NCI-H1694 (cell line): ENCODE measurements around the gene ADAMTS12.

Source experiments
- DNase-seq: peaks from one replicate; lab custom pipeline; 2025; lab: John Stamatoyannopoulos, UW

ADAMTS12 gene

DNA sequence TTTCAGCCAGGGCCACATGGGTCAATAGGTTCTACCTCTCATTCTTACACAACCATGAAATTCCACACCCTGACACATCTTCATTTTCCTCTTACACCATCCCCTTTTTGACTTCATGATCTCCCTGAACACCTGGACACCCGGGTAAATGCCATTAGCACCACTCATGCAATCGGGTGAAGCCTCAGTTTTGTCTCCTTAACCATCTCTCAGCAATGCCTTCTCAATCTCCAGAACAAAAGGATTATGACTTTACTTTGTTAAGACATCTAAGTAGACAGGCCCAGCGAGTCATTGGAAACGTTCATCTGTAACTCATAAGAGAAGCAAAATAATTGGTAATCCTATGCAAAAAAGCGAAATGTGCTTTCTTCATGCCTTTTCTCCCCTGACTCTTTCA lies 49.9 kb downstream of the ADAMTS12 start:
- no peak for DNase-seq

DNA sequence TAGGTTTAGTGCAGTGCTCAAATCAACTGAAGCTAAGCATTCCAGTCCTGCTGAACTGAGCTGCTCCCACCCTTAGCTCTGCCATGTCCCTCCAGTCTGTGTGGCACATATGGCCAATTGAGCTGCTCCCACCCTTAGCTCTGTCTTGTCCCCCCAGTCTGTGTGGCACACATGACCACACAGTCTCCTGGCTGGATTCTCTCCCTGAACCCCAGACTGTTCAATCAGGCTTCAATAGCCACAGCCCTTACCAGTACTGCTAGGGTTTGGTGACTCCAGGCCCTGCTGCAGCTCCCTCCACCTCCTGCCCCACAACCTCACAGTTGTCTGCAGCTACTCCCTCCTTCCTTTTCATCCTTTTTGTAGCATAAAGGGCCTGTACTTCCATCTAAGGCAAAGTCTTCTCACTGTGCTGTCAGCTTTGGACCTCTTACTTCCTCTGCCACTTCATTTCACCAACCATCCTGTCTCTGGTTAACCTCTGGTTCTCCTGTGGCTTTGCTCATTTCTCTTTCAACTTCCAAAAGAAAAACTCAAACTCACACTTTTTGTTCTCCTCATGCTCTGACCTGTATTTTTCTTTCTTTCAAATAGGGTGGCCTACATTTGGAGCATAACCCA lies 50.8 kb downstream of the ADAMTS12 start:
- no peak for DNase-seq

DNA sequence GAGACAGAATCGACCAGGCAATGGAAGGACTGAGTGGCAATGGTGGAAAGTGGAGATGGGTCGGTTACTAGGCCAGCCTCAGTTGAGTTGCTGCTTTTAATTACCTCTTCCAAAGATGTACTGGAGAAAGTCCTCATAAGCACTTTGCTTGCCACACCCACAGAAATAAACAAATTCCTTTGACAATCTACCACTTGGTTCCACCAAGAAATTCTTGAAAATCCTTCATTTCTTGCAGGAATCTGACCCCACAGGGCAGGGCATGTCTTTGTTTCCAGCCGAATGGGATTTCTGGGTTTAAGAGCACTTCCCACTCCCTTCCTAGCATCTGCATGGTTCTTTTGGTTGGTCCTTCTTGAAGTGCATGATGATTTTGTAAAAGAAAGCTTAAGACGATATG lies 54.5 kb downstream of the ADAMTS12 start:
- DNase-seq, result no peak

DNA sequence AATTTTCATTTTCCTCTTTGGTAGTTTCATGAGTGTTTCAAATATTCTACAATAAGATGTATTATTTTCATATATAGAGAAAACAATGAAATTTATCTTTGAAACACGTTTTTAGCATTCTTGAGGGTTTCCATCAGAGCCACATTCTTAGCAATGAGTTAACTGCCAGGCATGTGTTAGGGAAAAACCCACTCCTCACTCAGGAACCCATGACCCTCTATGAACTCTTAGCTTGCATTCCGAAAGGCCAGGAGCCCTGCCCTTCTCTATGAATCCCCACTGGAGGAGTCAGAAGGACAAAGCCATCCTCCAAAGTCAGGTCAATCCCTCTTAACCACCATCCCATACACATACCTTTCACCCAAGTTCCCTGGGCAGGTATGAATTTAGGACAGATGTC lies 57.5 kb downstream of the ADAMTS12 start:
- DNase-seq, result no peak

DNA sequence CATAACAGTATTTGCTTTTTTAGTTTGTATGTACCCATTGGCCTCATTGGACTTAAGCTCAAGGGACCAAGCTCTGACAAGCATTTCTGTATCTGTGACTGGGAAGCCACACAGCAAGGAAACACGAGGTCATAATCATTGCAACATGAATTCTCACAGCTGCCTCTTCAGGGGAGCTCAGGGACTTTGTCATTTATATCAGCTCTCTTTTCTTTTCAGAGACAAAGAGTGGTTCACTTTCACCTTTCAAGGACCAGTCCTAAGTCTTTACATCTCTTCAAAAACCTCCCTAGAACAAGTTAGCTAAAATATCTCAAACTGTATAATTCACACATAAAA lies 58.6 kb downstream of the ADAMTS12 start:
- no peak for DNase-seq

DNA sequence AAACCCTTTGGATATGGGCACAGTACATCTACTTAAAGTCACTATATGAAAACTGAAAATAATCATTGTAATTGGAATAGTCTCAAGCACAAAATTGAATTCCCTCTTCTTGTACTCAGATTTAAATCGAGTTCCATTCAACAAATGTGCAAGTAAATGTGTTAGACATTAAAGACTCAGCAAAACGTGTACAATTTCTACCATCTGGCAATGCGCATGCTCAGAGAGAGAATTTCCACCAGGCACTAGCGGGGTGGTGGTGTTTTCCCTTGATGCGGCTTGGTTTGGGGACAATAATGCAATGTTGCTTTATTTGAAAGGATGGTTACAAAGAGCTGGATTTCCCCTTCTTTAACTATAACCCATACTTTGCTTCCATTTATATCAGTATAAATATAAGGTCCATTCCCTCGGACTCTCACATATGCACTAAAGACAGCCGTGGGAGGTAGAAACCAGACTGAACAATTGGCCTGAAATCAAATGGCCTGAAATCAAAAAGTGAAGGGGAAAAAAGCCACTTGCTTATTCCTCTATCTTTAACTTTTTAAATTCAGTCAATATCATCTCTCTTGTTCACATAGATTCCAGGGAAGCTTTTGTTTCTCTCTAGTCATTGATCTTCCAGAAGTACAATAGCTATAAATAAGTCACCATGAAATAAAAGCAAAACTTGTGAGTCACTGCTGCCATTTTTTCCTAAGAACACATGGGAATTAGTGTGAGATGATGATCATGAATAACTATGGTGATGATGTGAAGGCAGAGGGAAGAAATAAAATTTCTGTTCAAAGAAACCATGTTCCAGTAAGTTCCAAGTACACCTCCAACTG lies 59.2 kb downstream of the ADAMTS12 start:
- DNase-seq, result no peak

DNA sequence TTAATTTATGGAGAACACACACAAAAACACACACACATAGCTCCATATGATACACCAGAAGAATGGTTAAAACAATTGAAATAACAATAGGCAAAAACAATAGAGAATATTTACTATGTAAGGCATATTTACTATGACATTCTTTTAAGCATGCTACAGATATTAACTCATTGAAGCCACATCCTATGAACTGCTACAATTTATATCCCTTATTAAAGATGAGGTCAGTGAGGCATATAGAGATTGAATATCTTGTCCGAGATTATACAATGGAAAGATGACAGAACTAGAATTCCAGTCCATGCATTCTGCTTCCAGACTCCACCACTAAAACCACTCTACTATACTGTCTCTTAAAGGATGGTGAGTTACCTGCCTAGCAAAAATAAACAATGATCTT lies 60.7 kb downstream of the ADAMTS12 start:
- no peak for DNase-seq

DNA sequence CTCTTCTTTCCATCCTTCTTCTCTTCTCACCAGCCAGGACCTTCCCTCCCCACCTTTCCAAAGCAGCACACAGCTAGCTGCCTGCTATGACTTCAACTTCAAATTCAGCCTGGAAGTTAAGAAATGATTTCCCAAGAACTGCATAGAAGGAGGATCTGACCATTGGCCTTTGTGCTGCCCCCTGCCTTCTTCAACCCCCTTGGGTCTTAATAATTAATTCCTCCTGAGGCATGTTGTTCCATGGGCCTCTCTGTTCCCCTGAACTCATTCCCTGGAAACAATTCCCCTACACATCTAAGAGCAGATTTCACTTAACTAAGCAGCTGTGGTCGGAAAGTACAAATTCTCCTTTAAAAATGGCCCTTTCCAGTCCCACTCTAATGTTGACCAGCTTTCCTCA lies 62.4 kb downstream of the ADAMTS12 start:
- DNase-seq, result no peak

DNA sequence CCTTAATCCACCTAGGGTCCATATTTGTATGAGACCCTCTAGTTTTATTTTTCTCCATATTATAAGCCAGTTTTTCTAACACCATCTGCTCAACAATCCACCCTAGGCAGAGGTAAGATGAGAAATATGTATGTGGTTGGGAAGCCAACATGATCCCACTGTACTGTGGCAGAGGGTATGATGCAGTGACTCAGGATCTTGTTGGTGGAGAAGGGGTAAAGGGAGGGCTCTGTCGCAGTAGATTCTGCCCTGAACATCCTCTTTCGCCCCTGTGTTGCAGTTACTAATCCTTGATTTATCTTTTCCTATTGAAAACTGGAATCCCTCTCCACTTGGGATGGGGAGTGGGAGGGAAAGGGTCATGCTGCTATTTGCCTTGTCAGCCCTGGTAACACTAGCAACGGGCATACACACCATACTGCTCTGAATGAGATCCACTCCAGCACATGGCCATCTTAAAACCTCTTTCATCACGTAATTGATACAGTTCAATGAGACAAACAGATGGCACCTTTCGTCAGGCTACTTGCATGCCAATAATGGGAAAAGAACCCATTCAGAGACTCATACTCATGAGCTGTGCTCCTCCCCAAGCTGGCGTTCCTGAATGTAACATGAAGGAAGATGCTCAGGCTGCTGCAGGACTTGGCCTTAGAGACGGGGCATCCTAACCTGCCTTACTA lies 63.0 kb downstream of the ADAMTS12 start:
- no peak for DNase-seq

DNA sequence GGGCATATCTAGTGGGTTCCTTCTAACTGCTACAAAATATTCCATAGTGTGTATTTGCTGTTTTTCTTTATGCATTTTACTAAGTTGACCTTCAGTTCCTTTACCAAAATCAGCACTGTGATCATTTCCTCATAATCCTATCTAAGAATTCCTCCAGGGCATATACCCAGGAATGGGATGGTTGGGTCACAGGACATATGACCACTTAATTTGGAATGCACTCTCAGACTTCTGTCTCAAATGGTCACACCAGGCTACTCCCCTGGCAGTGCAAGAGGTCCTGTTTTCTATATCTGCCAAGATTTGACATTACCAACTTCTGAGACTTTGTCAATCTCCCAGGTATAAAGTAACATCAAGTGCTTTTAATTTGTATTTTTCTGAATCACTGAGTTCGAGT lies 63.9 kb downstream of the ADAMTS12 start:
- DNase-seq, result no peak

DNA sequence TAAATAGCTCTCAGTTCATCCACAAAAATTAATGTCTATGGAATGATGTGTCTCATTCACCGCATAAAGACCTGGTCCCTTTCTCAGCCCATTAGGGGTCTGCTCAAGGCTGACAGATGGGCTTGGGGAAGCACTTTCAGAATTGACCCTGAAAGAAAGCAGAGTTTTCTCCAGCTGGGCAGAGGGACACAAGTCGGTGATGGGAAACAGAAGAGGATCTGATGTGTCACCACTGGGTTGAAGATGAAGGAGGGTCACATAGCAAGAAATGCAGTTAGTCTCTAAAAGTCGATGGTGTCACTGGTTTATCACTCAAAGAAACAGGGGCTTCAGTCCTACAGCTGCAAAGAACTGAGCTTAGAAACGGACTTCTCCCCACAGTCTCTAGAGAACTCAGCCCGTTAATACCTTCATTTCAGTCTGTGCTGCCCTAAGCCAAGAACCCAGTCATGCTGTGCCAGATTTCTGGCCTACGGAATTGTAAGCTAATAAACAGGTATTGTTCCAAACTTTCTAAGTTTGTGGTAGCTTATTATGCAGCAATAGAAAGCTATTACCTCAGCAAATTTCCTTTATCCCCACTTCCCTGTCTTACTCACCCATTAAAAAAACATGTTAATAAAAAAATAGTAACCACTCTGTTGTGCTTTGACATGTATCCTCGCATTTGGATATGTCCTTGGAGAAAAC lies 64.6 kb downstream of the ADAMTS12 start:
- no peak for DNase-seq

DNA sequence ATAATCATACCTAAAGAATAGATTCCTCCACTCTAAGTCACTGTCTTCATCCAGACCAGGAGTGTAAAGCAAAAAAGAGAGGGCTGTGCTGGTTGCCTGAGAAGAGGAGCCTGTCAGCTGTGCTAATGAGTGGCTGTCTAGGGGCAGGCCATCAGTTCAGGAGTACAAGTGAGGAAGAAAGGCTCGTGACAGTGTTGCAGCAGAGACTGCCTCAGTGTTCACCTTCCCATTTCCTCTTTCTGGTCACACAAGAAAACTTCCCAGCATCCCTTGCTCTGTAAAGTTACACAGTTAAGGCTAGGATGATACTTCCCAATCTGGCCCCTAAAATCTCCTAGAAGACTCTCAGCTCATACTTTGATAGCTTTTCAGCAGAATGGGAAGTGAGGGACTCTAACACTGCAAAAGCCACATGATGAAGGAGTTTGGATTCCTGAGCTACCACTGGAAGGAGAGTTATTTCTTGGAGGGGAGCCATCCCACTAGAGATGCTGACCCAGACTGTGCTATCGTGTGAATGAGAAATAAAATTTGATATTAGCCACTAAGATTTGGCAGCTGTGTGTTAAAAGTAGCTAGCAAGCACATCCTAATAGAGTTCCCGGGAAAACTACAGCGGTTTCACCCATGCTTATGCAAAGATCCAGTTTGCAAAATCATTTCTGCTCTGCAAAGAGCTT lies 67.1 kb downstream of the ADAMTS12 start:
- no peak for DNase-seq

DNA sequence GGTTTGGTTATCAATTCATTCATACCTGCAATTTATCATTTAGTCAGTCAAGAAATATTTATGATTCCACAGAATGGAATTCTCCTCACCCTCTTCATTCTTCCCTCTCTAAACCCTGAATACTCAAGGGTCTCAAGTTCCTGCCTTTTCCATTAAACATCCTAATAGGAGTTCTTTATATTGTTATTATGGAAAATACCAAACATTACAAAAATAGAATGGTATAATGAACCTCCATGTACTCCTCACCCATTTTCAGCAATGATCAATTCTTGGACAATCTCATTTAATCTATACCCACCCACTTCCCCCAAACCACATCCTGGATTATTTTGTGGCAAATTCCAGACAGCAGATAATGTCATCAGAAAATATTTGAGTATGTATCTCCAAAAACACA lies 74.5 kb downstream of the ADAMTS12 start:
- no peak for DNase-seq

DNA sequence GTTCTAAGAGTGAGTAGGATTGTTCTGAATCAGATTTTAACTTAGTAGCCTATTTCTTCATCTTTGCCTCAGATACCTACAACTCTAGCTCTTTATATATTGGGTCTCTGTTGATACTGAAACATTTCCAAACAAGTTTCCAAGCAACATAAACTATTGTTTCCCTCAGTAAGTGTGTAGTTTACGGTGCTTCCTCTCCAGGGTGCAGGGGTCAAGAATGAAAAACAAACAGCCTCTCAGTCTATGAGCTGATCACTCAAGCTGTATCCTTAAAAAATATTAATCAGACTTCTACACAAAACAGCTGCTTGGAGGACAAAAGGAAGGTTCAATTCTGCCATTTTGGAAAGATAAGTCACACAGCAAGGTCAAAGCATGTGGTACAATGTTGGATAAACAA lies 75.0 kb downstream of the ADAMTS12 start:
- DNase-seq, result no peak

DNA sequence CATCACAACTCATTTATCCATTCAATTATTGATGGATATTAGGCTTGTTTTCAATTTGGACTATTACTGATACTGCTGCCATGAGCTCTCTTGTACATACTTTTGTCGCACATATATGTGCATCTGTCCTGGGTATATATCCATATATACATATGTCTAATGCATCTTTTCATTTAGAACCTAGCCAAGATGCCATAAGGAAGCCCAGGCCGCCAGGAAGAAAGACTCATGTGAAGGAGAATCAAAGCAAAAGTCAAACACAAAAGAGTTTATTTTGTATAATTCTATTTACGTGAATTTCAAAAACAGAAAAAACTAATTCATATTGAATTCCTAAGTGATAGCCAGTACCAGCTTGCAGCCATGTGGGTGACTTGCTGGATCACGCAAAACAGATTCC lies 79.0 kb downstream of the ADAMTS12 start:
- no peak for DNase-seq

DNA sequence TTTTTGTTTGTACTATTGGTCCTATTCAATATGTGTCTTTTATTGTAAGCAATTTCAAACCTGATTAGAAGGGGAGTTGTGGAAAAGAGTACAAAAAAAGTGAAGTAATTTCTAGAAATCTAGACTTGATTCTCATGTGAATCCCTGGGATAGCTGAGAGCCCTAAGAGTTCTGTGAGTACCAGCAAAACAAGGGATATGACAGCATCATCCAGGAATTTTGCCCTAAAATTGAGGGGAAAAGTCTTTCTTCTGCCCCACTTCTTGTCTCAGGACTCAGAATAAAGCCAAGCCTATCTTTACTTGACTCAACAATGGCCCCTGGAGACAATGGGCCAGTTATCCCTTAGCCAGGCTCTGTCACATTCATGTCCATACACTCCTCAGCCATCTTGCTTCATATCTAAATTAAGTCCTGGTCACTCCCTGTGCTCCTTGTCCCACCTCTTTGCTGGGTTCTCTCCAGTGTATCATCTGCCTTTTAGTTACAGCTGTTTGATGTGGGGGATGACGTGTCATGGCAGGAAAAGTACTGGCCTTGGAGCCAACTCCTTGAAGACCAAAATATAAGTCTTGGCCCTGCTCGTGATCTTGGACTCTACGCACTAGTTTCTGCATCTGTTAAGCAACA lies 81.2 kb downstream of the ADAMTS12 start:
- no peak for DNase-seq

DNA sequence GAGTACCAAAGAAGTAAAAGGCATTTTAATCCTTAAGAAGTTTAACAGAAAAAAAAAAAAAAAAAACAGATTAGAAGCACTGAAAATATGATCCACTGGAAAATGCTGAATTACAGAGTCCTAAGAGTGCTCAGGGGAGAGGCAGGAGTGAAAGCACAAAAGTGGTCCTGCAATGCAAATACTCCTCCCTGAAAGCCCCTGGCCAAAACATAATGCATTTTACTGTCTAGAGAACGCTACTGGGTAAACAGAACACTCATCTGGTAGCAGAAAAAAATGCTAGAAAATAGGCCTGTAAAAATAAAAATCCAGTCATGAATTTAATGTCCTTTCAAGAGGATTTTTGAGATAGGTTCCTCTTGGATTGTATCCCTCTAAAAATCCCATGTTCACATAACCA lies 81.9 kb downstream of the ADAMTS12 start:
- DNase-seq, result no peak

DNA sequence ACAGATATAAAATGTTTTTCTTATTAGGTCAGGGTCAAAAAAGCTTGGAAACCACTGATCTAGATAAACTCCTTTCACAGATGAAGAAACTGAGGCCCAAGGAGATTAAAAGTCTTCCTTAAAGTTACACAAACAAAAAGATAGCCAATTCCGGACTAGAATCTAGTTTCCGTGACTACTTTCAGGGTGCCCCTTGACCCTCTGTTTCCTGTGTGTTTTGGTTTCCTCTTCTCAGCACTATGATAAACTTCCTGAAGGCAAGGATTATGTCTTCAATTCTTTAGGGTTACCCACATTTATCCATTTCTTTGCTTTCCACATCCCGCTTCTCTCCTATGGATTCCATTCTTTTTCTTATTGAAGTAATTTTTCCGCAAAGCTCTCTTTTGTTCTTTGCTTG lies 83.1 kb downstream of the ADAMTS12 start:
- DNase-seq, result no peak

DNA sequence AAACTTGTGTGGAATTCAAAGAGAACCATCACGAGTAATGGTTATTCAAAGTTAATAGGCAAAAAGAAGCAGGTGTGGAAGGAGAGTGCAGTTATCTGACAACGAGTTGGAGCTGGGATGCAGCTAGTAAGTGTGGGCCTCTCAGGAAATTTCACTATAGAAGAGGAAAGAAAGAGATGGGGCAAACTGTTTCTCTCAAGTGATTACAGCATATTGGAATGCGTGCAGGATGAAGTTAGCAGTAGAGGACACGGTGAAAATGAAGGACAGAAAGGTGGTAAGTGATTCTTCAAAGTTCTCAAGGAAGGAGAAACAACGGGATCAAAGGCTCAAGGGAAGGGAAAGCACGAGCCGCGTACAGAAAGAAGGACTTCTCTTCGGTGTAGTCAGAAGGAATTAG lies 84.0 kb downstream of the ADAMTS12 start:
- no peak for DNase-seq

DNA sequence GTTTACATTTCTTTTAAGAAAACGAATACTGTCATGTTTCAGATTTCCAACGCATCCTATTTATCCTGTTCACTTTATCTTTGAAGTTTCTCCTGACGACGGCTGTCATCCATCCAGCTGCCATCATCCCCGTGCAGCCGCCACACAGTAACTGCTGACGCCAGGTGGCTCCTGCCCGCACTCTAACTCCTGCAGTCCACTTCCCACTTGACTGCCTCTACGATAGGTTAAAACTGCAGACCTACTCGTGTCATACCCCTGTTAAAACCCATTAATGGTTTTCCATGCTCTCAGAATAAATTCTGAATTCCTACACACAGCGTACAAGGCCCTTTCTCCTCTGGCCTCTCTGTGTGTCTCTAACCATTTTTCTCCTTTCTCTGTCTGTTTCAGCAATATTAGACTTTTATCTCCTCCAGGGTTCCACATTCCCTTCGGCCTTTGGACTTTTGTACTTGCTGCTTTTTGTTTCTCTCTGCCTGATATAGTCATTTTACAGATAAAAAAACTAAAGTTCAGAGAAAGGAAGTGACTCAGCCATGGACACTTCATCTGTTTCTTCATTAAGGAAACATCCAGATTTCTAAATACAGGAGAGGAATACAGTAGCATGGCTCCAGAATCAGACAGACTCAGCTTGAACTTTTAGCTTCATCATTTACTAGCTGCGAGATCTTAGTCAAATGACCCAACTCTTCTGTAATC lies 84.9 kb downstream of the ADAMTS12 start:
- DNase-seq, result no peak

DNA sequence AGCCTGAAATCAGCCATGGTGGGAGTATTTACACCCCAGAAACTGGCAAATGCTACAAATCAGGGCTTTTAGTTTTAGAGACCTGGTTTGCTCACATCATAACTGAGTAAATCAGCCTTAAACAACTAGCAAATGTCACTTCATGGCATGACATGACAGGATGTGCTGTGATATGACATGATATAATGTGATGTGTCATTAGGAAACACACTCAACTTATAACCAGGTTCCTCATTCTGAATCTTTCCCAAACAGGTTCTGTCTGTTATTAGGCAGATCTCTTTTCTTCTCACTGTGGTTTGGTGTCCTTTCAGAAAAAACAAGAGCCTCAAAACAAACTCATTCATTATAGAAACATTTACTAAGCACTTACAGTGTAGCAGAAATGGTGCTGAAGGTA lies 90.5 kb downstream of the ADAMTS12 start:
- DNase-seq, result no peak
